ENCODE results near the gene DOCK1. TPM values are rescaled to one million over a fixed set of nuclear protein-coding genes. Genes with fewer than 3 reads are reported as not detected.
A peak's percentile ranks its signal among the peaks of the same experiment; 100 is the strongest.

The DOCK1 gene
- total and polyA plus RNA-seq, 3 donors from 2014 or later: 19.0 to 46.2 (median 32.0) TPM

DNA sequence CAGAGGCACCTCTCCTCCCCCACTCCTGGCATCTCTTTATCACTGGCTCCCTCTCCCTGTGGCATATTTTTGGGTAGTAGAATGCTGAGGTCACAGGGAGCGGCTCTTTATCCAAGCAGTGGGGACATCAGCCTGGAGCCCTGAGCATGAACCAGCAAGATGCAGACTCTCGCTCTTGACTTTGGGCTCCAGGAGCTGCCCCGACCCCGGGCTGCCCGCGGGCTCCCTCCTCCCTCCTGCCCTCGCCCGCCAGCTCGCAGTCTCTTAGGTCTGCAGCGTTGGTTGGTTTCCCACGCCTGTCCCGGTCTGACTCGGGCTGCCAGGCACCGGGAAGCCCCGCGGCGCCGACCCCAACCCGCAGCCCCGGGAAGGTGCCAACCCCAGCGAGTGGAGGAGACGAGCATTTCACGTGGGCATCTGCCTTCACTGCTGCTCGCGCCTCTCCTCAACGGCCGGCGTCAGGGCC, 289.8 kb downstream of the DOCK1 start:
- DNase-seq: no peak
- Histone ChIP-seq H3K36me3 (ENCODE audit: low read depth, missing control alignments) (no peaks in the 10 kb centered on the region), H3K27me3 (no peaks in the 10 kb centered on the region), H3K4me1 (peaks cover 22% of the 10 kb centered on the region), H3K9me3 (no peaks in the 10 kb centered on the region), H3K4me3 (peak overlapping the region; percentile 54 to 67), H3K27ac (peak overlapping the region; percentile 15 to 53)
- 0 to 2% methylated on average over 1 to 28 of the region's 28 CpGs for WGBS, 2 donors
- TF ChIP-seq CTCF (IDR thresholded peaks at IDR 0.05) (no peak), POLR2A (IDR thresholded peaks at IDR 0.05) (no peak)
- intact Hi-C loops (cut with DNase I; ENCODE audit: low total_unique reads): no loop called here

DNA sequence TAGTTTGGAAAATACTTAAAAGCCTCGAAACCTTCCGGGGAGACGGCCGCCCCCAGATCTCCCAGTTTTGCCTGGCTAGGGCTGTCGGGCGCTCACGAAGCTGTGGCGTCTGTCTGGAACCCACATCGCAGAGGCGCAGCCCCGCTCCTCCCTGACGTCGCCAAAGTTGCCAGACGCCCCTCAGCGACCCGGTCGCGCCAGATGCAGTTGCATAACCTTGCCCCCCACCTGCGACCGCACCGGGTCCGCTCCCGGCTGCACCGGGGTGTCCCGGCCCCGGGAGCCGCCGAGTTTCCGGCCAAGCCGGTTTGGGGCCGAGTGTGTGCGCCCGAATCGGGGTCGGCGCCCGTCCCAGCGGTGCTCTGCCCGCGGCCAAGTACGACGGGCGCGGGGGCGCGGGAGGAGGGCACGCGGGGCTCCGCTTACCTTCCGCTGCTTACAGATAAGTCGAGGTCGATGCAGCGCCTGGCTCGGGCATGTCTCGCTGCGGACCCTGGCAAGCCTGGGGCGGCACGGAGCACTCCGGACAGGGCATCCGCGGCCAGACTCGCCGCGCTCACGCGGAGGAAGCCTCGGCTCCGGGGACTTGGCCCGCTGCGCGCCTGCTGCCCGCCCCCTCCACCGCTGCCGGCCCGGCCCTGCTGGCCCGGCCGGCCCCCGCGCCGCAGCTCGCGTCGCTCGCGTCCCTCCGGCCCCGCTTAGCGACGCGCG, 290.5 kb downstream of the DOCK1 start:
- peaks cover 22% of the 10 kb centered on the region for H3K4me1 ChIP-seq
- 0% methylated on average over 53 of the region's 91 CpGs; no CpG with 5 or more reads in 1 of the 2 donors for WGBS, 2 donors
- intact Hi-C loops (cut with DNase I; ENCODE audit: low total_unique reads): no loop called here
- H3K27me3 ChIP-seq: no peaks in the 10 kb centered on the region
- DNase-seq: peak; percentile 30
- H3K4me3 ChIP-seq: peak overlapping the region; percentile 54 to 67
- H3K36me3 ChIP-seq (ENCODE audit: low read depth, missing control alignments): no peaks in the 10 kb centered on the region
- TF ChIP-seq CTCF (IDR thresholded peaks at IDR 0.05) (no peak), POLR2A (IDR thresholded peaks at IDR 0.05) (no peak)
- H3K27ac ChIP-seq: peak overlapping the region; percentile 15 to 53
- no peaks in the 10 kb centered on the region for H3K9me3 ChIP-seq

DNA sequence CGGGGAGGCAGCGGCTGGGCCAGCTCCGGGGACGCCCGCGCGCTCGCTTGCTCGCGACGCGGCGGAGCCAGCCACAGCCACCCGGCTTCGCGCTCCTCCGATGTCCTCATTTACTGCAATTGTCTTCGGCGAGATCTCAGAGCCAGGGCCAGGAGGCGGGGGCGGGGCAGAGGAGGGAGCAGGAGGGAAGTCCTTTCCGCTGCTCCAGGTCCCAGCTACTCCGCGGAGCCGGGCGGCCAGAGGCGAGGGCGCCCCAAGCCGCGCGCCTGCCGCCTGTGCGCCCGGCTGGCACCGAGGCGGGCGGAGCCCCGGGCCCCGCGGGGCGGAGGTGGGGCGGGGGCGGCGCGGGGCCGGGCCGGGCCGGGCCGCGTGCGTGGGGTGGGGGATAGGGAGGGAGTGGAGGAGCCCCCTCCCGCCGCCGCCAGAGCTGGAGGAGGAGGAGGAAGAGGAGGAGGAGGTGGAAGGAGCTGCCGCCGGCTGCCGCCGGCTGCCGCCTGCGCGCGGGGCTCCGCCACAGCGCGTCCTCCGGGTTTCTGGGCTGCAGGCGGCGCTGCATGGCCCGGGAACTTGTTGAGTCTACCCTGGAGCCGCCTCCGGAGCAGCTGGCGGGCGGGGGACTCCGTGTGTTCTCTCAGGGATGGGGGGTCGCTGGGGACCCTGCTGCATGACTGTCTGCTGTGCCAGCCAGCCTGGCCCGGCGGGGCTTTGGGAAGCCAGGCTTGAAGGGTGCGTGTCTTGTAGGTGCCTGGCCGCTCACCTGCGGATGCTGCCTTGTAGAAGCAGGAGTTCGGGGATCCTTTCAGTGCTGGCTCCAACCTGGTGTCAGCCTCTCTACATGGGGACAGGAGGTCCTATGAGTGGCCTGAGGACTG, 291.3 kb downstream of the DOCK1 start, which contains the start of gene INSYN2A:
INSYN2A (minus strand) TSS at position 310 of the 872 bp plus-strand sequence. CDS start 20,196 bp downstream, outside the sequence.
- Histone ChIP-seq H3K4me1 (peaks cover 22% of the 10 kb centered on the region), H3K4me3 (peak within 1 kb of the TSS; percentile 54 to 67), H3K9me3 (no peaks in the 10 kb centered on the region), H3K27ac (peak within 1 kb of the TSS; percentile 15 to 59), H3K27me3 (no peaks in the 10 kb centered on the region), H3K36me3 (ENCODE audit: low read depth, missing control alignments) (no peaks in the 10 kb centered on the region)
- intact Hi-C loops (cut with DNase I; ENCODE audit: low total_unique reads): no loop called here
- DNase-seq: peak; percentile 52
- WGBS, 2 donors: 4 to 33% methylated on average over 4 to 74 of the region's 81 CpGs
- TF ChIP-seq POLR2A (IDR thresholded peaks at IDR 0.05) (no peak), CTCF (IDR thresholded peaks at IDR 0.05) (peak in 1 of 3 experiments; percentile 9)

GRCh38 chr10:127197154-127197432, 291.9 kb downstream of the DOCK1 start:
- H3K27ac ChIP-seq: peak overlapping the region in 1 of 2 donors; percentile 59
- no peaks in the 10 kb centered on the region for H3K9me3 ChIP-seq
- 35 to 57% methylated on average over 3 to 5 of the region's 5 CpGs for WGBS, 2 donors
- no peaks in the 10 kb centered on the region for H3K36me3 ChIP-seq (ENCODE audit: low read depth, missing control alignments)
- no peak for DNase-seq
- H3K27me3 ChIP-seq: no peaks in the 10 kb centered on the region
- H3K4me3 ChIP-seq: peak overlapping the region; percentile 54 to 67
- H3K4me1 ChIP-seq: peaks cover 22% of the 10 kb centered on the region
- intact Hi-C loops (cut with DNase I; ENCODE audit: low total_unique reads): no loop called here
- TF ChIP-seq CTCF (IDR thresholded peaks at IDR 0.05) (no peak), POLR2A (IDR thresholded peaks at IDR 0.05) (no peak)
